GM13977 (cell line): ENCODE results near the gene LIN28B.
"Not testable (repeated sequence)": the region's sequence is repeated elsewhere in the genome, so short reads cannot be mapped to it uniquely, and the experiment has no call there.

ENCODE experiments used
- DNase-seq: peaks from one replicate; pipeline ENCODE4 v3.0.0; 2012; ENCODE audit warnings: low spot score
- in situ Hi-C: fragments of 300-500 bp; cut with MboI; formaldehyde crosslinking; loops from one replicate; pipeline ENCODE4 v1.12.0; 2022; ENCODE audit warnings: low sequenced_read_pairs, low pct_unique_long_range_greater_than_20kb, mixed read lengths, inconsistent platforms; ENCODE audit not compliant: unreplicated experiment
- TF ChIP-seq, protein P1 (sequence below): IDR thresholded peaks from 2 replicates; pipeline ENCODE4 v1.5.1; 2012; ENCODE audit warnings: mild to moderate bottlenecking, control low read depth; ENCODE audit not compliant: insufficient read depth; ENCODE audit errors: extremely low read depth, missing control alignments

LIN28B gene

DNA sequence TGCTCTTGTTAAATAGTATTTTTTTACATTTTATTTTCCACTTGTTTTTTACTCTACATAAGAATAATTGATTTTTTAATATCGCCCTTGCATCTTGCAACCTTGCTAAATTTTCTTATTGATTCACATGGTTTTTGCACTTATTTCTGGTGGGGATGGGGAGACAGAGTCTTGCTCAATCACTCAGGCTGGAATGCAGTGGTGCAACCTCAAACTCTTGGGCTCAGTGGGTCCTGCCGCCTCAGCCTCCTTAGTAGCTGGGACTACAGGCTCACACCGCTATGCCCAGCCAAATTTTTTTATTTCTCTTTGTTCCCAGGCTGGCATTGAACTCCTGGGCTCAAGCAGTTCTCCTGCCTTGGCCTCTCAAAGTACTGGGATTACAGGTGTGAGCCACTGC lies 30.3 kb downstream of the LIN28B start:
- TF ChIP-seq, protein P1, sequence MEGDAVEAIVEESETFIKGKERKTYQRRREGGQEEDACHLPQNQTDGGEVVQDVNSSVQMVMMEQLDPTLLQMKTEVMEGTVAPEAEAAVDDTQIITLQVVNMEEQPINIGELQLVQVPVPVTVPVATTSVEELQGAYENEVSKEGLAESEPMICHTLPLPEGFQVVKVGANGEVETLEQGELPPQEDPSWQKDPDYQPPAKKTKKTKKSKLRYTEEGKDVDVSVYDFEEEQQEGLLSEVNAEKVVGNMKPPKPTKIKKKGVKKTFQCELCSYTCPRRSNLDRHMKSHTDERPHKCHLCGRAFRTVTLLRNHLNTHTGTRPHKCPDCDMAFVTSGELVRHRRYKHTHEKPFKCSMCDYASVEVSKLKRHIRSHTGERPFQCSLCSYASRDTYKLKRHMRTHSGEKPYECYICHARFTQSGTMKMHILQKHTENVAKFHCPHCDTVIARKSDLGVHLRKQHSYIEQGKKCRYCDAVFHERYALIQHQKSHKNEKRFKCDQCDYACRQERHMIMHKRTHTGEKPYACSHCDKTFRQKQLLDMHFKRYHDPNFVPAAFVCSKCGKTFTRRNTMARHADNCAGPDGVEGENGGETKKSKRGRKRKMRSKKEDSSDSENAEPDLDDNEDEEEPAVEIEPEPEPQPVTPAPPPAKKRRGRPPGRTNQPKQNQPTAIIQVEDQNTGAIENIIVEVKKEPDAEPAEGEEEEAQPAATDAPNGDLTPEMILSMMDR, result no peak
- DNase-seq, result no peak
- in situ Hi-C loops, result no loop called here

DNA sequence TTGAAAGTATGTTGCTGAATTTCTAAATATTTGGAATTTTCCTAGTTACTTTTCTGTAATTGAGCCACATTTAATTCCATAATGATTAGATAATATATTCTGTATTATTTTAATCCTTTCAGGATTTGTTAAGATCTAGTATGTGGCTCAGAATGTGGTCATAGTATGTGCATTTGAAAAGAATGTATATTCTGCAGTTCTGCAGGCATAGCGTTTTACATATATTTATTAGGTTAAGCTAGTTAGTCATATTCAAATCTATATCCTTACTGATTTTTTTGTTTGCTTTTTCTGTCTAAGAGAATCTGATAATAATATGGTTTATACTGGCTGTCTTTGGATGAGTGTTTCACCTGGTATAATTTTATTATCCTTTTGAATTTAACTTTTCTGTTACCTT lies 33.2 kb downstream of the LIN28B start:
- no peak for DNase-seq
- in situ Hi-C loops, result no loop called here
- TF ChIP-seq, protein P1, result no peak

DNA sequence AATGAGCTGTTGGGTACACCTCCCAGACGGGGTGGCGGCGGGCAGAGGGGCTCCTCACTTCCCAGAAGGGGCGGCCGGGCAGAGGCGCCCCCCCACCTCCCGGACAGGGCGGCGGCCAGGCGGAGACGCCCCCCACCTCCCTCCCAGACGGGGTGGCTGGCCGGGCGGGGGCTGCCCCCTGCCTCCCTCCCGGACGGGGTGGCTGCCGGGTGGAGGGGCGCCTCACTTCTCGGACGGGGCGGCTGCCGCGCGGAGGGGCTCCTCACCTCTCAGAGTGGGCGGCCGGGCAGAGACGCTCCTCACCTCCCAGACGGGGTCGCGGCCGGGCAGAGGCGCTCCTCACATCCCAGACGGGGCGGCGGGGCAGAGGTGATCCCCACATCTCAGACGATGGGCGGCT lies 34.2 kb downstream of the LIN28B start:
- DNase-seq, in situ Hi-C loops: not testable (repeated sequence)

DNA sequence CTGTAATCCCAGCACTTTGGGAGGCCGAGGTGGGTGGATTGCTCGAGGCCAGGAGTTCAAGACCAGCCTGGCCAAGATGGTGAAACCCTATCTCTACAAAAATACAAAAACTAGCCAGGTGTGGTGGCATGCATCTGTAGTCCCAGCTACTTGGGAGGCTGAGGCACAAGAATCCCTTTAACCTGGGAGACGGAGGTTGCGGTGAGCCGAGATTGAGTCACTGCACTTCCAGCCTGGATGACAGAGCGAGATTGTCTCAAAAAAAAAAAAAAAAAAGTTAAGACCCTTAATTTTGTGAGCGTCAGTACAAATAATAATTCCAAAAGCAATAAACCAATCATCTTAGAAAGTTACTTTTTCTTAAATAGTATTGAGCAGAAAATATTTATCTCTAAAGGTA lies 36.7 kb downstream of the LIN28B start:
- in situ Hi-C loops, result not testable (repeated sequence)

DNA sequence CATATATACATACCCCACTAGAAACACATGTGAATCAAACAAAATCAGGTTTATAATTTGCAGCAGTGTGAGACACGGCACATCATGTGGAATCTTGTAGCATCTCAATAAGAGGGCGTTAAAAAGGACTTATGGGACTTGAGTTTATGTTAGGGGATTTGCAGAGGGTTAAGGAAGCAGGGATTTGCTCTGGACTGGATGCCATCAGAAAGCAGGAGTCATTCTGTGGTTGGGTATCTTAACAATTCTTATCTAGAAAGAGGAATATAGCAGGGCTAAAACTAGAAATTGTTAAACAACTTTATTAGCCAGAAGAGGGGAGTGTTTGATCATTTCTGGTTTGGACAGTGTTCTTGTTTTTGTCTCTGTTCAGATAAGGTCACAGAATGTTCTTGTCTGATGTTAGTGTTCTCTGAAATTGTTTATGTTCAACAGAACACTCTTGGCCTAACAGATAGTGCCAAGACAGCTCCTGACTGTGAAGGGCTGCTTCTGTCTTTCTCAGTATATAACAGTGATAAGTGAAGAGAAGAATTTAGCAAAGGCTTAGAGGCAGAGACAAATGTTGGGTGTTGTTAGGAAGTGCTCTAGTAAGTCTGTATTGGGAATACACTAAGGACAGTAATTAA lies 39.2 kb downstream of the LIN28B start:
- DNase-seq, result peak; percentile 18
- TF ChIP-seq, protein P1, result no peak
- in situ Hi-C loops, result no loop called here

More for the DNA sequence above, 36.7 kb downstream of the LIN28B start:
- not testable (repeated sequence) for DNase-seq

DNA sequence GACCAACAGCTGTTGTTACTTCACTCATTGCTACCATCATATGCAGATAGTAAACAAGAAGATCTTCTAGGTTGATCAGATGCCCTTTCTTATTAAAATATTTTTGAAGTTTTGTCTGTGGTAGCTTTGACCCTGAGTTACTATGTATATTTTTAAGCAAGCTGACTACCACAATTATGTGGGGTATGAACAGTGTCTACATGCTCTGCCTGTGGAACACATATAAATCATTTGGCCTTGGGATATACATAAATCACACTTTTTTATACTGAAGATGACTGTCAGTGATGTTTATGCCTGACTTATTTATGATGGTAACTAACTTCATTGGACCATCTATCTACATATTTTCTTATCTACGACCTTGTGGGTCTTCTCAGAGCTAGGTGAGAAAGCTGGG lies 44.2 kb downstream of the LIN28B start:
- in situ Hi-C loops, result no loop called here
- TF ChIP-seq, protein P1, result no peak
- DNase-seq, result no peak

DNA sequence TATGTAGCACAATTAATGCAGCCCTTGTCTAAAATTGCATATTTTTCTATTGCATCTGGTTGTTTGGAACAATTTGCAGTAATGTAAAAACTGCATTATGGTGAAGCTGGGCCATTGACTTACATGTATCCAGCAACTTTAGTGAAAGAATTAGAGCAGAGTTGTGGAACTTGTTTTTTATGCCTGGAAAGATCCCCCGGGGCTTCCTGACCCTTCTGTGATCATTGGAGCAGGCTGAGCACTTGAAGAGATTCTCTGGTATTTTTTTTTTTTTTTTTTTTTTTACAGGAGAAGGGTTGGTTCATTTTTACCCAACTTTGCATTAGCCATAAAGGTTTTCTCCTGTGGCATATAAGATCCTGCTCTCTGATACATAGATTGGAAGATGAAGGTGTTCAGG lies 45.0 kb downstream of the LIN28B start:
- TF ChIP-seq, protein P1, result no peak
- in situ Hi-C loops, result no loop called here
- DNase-seq, result no peak

DNA sequence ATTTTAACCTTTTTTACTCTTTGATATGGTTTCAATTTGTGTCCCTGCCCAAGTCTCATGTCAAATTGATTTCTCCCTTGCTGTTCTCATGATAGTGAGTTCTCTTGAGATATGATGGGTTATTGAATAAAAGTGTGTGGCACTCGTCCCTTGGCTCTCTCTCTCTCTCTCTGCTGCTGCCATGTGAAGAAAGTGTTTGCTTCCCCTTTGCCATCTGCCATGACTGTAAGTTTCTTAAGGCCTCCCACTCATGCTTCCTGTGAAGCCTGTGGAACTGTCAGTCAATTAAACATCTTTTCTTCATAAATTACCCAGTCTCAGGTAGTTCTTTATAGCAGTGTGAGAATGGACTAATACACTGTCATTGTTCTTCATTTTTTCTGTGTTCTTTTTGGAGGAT lies 48.5 kb downstream of the LIN28B start:
- TF ChIP-seq, protein P1, result no peak
- no peak for DNase-seq
- in situ Hi-C loops, result no loop called here

DNA sequence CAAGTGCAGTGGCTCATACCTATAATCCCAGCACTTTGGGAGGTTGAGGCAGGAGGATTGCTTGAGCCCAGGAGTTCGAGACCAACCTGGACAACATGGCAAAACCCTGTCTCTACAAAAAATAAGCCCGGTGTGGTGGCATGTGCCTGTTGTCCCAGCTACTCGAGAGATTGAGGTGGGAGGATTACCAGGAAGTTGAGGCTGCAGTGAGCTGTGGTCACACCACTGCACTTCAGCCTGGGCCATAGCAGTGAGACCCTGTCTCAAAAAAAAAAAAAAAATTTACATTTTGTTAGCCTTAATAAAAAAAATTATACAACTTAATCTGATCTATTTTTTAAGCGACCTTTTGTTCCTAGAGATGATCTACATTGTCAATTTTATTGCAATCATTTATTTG lies 56.6 kb downstream of the LIN28B start:
- in situ Hi-C loops, result not testable (repeated sequence)

More for the DNA sequence above, 56.6 kb downstream of the LIN28B start:
- DNase-seq, result not testable (repeated sequence)
